Thyroid gland (tissue), 4 donors: ENCODE results near the gene ZSWIM5. TPM values are rescaled to one million over a fixed set of nuclear protein-coding genes. Genes with fewer than 3 reads are reported as not detected.
"Not testable (repeated sequence)": the region's sequence is repeated elsewhere in the genome, so short reads cannot be mapped to it uniquely, and the experiment has no call there.

Source experiments
- DNase-seq, 2 donors: peaks; one replicate each; pipeline ENCODE4 v3.0.0-alpha.2; 2019
- H3K27ac ChIP-seq, 3 donors: fragments of 200-600 bp; sonication (generic); 1 replicate in 2 of 3; 2 replicates in 1 of 3; pipeline ENCODE4 v1.5.1; 2016 to 2019; ENCODE audit warnings: mild to moderate bottlenecking in 1 of 3, moderate library complexity in 1 of 3
- H3K27me3 ChIP-seq: fragments of 200-600 bp; sonication (generic); one replicate; pipeline ENCODE4 v1.5.1; 2019
- H3K36me3 ChIP-seq, 2 donors: fragments of 200-600 bp; sonication (generic); one replicate each; pipeline ENCODE4 v1.5.1; 2016 to 2019
- H3K4me1 ChIP-seq, 2 donors: fragments of 200-600 bp; sonication (generic); one replicate each; pipeline ENCODE4 v1.5.1; 2017 to 2019
- H3K4me3 ChIP-seq, 3 donors: fragments of 200-600 bp; sonication (generic); replicated peaks in 1 of 3; 1 replicate in 2 of 3; 2 replicates in 1 of 3; pipeline ENCODE4 v1.5.1; 2016; ENCODE audit warnings: mild to moderate bottlenecking in 1 of 3
- H3K9me3 ChIP-seq: fragments of 200-600 bp; sonication (generic); one replicate; pipeline ENCODE4 v1.5.1; 2017
- POLR2A ChIP-seq, 2 donors: fragments of 450-650 bp; IDR thresholded peaks; one replicate each; pipeline ENCODE4 v1.6.1; 2017; ENCODE audit warnings: antibody characterized with exemption in 2 of 2, mild to moderate bottlenecking in 2 of 2, moderate library complexity in 1 of 2
- WGBS, 2 donors: methylation state at CpG; one replicate each; pipeline ENCODE4 v1.1.5; 2017; 5-methylcytosine and 5-hydroxymethylcytosine counted together
- intact Hi-C: fragments of 100-400 bp; cut with DNase I; formaldehyde crosslinking; loops from one replicate; pipeline ENCODE4 v1.15.1; 2023
- total RNA-seq, 4 donors: library from RNA; depleted of rRNA; stranded (reverse); fragments of >200 nt; gene quantifications; one replicate each; pipeline ENCODE4 v1.2.3, GENCODE V29; 2016
- TF ChIP-seq, protein P1 (sequence below), 6 experiments: fragments of 200-600 bp in 3 of 6; fragments of 450-650 bp in 3 of 6; sonication (generic) in 3 of 6; IDR thresholded peaks; one replicate each; pipeline ENCODE4 v1.5.1; 2016 to 2019; ENCODE audit warnings: antibody characterized with exemption in 6 of 6, mild to moderate bottlenecking in 2 of 6, inconsistent platforms in 1 of 6, moderate library complexity in 1 of 6

The ZSWIM5 gene
- total RNA-seq, 4 donors from 2014 or later, result 6.3 to 15.4 (median 12.5) TPM

DNA sequence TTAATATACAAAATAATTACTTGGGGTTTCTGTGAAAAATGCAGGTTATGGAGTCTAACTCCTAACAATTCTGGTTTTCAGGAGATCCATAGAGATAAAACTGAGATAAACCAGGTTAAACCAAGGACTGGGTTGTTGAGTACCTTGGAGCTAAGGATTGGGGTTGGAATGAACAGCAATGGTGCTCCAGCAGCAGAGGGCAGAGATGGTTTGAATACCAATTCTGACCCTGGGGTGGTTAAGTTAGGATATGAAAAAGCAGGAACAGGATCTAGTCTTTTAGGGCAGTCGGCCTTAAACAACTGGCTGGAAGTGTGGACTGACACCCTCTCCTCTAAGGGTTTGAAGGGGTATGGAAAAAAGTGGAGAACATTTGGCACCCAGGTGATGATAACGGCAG lies 141.3 kb downstream of the ZSWIM5 start:
- Histone ChIP-seq H3K4me1 (peaks cover 3 to 5% of the 10 kb centered on the region in 2 donors), H3K36me3 (no peaks in the 10 kb centered on the region), H3K4me3 (no peak overlapping the region), H3K27ac (no peak overlapping the region), H3K9me3 (no peaks in the 10 kb centered on the region), H3K27me3 (no peaks in the 10 kb centered on the region)
- no peak for DNase-seq
- WGBS, 2 donors, result 80 to 88% methylated on average over 2 of the region's 2 CpGs
- intact Hi-C loops, result no loop called here
- TF ChIP-seq, protein P1, sequence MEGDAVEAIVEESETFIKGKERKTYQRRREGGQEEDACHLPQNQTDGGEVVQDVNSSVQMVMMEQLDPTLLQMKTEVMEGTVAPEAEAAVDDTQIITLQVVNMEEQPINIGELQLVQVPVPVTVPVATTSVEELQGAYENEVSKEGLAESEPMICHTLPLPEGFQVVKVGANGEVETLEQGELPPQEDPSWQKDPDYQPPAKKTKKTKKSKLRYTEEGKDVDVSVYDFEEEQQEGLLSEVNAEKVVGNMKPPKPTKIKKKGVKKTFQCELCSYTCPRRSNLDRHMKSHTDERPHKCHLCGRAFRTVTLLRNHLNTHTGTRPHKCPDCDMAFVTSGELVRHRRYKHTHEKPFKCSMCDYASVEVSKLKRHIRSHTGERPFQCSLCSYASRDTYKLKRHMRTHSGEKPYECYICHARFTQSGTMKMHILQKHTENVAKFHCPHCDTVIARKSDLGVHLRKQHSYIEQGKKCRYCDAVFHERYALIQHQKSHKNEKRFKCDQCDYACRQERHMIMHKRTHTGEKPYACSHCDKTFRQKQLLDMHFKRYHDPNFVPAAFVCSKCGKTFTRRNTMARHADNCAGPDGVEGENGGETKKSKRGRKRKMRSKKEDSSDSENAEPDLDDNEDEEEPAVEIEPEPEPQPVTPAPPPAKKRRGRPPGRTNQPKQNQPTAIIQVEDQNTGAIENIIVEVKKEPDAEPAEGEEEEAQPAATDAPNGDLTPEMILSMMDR (IDR thresholded peaks at IDR 0.05), result no peak
- TF ChIP-seq POLR2A (IDR thresholded peaks at IDR 0.05), result no peak

DNA sequence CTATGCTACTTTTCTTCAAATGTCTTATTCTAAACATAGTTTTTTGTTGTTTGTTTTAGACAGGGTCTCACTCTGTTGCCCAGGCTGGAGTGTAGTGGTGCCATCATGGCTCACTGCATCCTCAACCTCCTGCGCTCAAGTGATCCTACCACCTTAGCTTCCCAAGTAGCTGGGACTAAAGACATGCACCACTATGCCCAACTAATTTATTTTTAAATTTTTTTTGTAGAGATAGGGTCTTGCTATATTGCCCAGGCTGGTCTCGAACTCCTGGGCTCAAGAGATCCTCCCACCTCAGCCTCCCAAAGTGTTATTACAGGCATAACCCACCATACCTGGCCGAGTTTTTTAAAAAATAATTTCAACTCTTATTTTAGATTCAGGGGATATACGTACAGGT lies 143.9 kb downstream of the ZSWIM5 start:
- H3K36me3 ChIP-seq, H3K27ac ChIP-seq, H3K9me3 ChIP-seq, intact Hi-C loops, H3K4me3 ChIP-seq, H3K27me3 ChIP-seq: not testable (repeated sequence)
- WGBS, 2 donors, result 92 to 94% methylated on average over 4 of the region's 4 CpGs
- peak; percentile 12 to 21 for DNase-seq
- peaks cover 12 to 15% of the 10 kb centered on the region in 2 donors for H3K4me1 ChIP-seq

DNA sequence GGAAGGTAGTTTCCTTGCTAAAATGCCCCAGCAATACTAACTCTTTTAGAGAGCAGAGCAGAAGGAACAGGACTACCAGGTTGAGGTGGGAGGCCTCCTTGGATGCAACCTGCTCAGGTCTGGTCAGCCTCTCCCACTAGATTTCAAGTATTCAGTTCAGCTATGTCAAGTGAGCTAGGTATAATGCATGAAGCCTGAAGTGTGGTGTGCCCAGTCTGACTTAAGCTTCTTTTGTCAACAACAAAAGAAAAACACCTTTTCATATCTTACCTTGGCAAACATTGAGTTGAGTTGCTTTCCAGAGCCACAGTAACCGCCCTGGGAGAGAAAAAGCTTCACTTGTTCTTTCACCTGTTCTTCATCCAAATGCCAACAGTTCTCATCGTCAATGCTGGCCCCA lies 146.6 kb downstream of the ZSWIM5 start:
- Histone ChIP-seq H3K9me3 (no peaks in the 10 kb centered on the region), H3K27ac (peak overlapping the region; percentile 39 to 75 (median 53)), H3K4me3 (no peak overlapping the region), H3K27me3 (no peaks in the 10 kb centered on the region), H3K36me3 (no peaks in the 10 kb centered on the region), H3K4me1 (peaks cover 12 to 15% of the 10 kb centered on the region in 2 donors)
- peak; percentile 74 to 79 for DNase-seq
- TF ChIP-seq POLR2A (IDR thresholded peaks at IDR 0.05), result peak in 1 of 2 donors; percentile 26
- TF ChIP-seq, protein P1 (IDR thresholded peaks at IDR 0.05), result no peak
- 42 to 69% methylated on average over 2 of the region's 2 CpGs for WGBS, 2 donors
- intact Hi-C loops, result no loop called here

DNA sequence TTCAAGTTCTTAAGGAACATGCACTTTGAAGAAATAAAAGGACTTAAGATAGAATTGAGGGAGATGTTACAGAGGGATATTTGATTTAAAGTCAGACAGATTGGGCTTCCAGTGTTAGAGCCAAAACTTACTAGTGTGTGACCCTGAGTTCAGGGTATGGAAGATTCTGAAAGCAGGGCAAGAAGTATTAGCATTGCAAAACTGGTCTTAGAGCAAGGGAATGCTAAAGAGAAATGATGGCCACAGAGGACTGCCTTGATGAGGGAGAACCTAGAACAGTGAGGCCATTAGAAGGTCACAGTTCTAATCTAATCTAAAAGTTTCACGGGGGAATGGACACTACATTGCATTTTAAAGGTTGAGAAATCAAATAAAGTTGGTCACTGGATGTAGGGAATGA lies 148.9 kb downstream of the ZSWIM5 start:
- Histone ChIP-seq H3K9me3 (no peaks in the 10 kb centered on the region), H3K27ac (no peak overlapping the region), H3K4me3 (no peak overlapping the region), H3K27me3 (no peaks in the 10 kb centered on the region), H3K4me1 (peaks cover 12 to 15% of the 10 kb centered on the region in 2 donors), H3K36me3 (no peaks in the 10 kb centered on the region)
- TF ChIP-seq POLR2A (IDR thresholded peaks at IDR 0.05), result no peak
- TF ChIP-seq, protein P1 (IDR thresholded peaks at IDR 0.05), result no peak
- intact Hi-C loops, result no loop called here
- no peak for DNase-seq
- WGBS, 2 donors, result 79 to 93% methylated on average over 1 of the region's 1 CpG

DNA sequence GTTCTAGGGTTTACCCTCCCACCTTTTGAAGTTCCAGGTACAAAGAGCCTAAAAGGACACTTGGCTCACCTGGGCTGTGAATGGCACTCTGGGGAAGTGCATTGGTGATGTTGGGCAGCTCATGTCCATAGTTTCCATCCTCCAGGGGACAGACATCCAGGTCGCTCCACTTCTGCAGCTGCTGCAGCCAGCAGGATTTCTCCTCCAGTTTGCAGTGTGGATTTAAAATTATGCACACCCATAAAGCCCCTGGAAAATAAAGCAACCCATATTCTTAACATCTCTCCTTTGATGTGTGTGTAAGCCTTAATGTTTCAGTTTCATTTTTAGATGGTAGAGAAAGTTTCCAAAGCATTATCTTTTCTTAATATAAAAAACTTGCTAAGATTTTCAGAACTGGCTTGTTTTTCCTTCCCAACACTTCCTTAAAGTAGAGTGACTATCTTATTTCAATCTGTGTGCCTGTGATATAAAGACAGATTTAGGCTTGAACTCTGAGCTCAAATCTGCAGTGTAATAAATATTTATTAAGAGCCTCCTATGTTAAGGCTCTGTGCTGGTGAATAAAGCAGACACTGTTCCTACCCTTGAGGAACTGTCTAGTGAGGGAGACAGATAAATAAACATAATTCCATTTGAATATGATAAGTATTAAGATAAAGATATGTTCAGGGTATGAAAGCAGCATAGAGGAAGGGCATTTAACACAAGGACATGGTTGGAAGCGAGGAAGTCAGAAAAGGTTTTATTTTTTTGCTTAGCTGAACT lies 155.2 kb downstream of the ZSWIM5 start:
- H3K36me3 ChIP-seq, result no peaks in the 10 kb centered on the region
- no peak overlapping the region for H3K27ac ChIP-seq
- intact Hi-C loops, result no loop called here
- H3K4me3 ChIP-seq, result no peak overlapping the region
- WGBS, 2 donors, result 71 to 86% methylated on average over 2 of the region's 2 CpGs
- TF ChIP-seq POLR2A (IDR thresholded peaks at IDR 0.05), result no peak
- TF ChIP-seq, protein P1 (IDR thresholded peaks at IDR 0.05), result no peak
- H3K4me1 ChIP-seq, result no peaks in the 10 kb centered on the region
- DNase-seq, result no peak
- H3K9me3 ChIP-seq, result no peaks in the 10 kb centered on the region
- no peaks in the 10 kb centered on the region for H3K27me3 ChIP-seq
